ENCODE results near the gene SGMS1. TPM values are rescaled to one million over a fixed set of nuclear protein-coding genes. Genes with fewer than 3 reads are reported as not detected.

SGMS1 gene
- total and polyA plus RNA-seq, 2 experiments from 2014 or later: 15.0 to 34.7 TPM

GRCh38 chr10:50522908-50523307 is 100.8 kb downstream of the SGMS1 start (continued):
- TF ChIP-seq ZNF462 (CRISPR knock-in tag; IDR thresholded peaks at IDR 0.05) (no peak), CREB1 (CRISPR knock-in tag; IDR thresholded peaks at IDR 0.05; ENCODE audit: low read depth) (no peak), EZH2 (IDR thresholded peaks at IDR 0.05; ENCODE audit: low read depth, unreplicated experiment) (no peak)

DNA sequence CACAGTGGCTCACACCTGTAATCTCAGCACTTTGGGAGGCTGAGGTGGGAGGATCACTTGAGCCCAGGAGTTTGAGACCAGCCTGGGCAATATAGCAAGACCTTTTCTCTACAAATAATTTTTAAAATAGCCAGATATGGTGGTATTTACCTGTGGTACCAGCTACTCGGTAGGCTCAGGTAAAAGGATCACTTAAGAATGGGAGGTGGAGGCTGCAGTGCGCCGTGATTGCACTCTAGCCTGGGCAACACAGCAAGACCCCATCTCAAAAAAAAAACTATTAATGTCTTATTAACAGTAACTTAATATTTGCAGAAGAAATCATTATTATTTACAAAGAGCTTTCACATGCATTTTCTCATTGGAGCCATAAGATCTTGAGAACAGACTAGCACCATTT is 103.6 kb downstream of the SGMS1 start:
- H3K36me3 ChIP-seq (ENCODE audit: insufficient read depth): no peaks in the 10 kb centered on the region
- H3K4me3 ChIP-seq: no peak overlapping the region
- no peak overlapping the region for H3K4me3 Mint-ChIP-seq
- H3K4me2 ChIP-seq: no peak overlapping the region
- no peaks in the 10 kb centered on the region for H3K27me3 Mint-ChIP-seq (ENCODE audit: insufficient read depth, low read depth, poor library complexity)
- no peaks in the 10 kb centered on the region for H3K9me3 Mint-ChIP-seq
- H3K27ac ChIP-seq (ENCODE audit: low read depth): no peak overlapping the region
- peaks cover 26% of the 10 kb centered on the region for H3K79me2 ChIP-seq (replicated peaks; ENCODE audit: insufficient read depth)
- DNase-seq (ENCODE audit: low spot score): no peak
- H3K27ac Mint-ChIP-seq: no peak overlapping the region
- peaks cover 44% of the 10 kb centered on the region for H3K4me1 Mint-ChIP-seq
- H3K36me3 Mint-ChIP-seq (ENCODE audit: low read depth): no peaks in the 10 kb centered on the region
- no peak overlapping the region for H2AFZ ChIP-seq
- no peak for ATAC-seq
- no peaks in the 10 kb centered on the region for H3K9me2 ChIP-seq (ENCODE audit: insufficient read depth)
- peaks cover 30% of the 10 kb centered on the region for H3K4me1 ChIP-seq (ENCODE audit: insufficient read depth)
- H4K20me1 ChIP-seq (replicated peaks; ENCODE audit: insufficient read depth): peaks cover 12% of the 10 kb centered on the region
- H3K27me3 ChIP-seq (ENCODE audit: insufficient read depth): no peaks in the 10 kb centered on the region
- H3F3A ChIP-seq (replicated peaks; ENCODE audit: low read depth): no peaks in the 10 kb centered on the region
- TF ChIP-seq REST (IDR thresholded peaks at IDR 0.05; ENCODE audit: unreplicated experiment): no peak
- TF ChIP-seq ZNF114 (CRISPR knock-in tag; IDR thresholded peaks at IDR 0.05): no peak
- no peak for TF ChIP-seq CREB1 (CRISPR knock-in tag; IDR thresholded peaks at IDR 0.05; ENCODE audit: low read depth)
- no peak for TF ChIP-seq EZH2phosphoT487 (IDR thresholded peaks at IDR 0.05; ENCODE audit: unreplicated experiment)
- TF ChIP-seq NANOG (IDR thresholded peaks at IDR 0.05; ENCODE audit: borderline replicate concordance): no peak
